SKM-1 (cell line): ENCODE measurements around the gene MRPS26.
"Not testable (repeated sequence)": the region's sequence is repeated elsewhere in the genome, so short reads cannot be mapped to it uniquely, and the experiment has no call there.

ENCODE experiments used
- DNase-seq: peaks from one replicate; lab custom pipeline; 2025; ENCODE audit not compliant: unreplicated experiment; lab: John Stamatoyannopoulos, UW

Gene MRPS26

DNA sequence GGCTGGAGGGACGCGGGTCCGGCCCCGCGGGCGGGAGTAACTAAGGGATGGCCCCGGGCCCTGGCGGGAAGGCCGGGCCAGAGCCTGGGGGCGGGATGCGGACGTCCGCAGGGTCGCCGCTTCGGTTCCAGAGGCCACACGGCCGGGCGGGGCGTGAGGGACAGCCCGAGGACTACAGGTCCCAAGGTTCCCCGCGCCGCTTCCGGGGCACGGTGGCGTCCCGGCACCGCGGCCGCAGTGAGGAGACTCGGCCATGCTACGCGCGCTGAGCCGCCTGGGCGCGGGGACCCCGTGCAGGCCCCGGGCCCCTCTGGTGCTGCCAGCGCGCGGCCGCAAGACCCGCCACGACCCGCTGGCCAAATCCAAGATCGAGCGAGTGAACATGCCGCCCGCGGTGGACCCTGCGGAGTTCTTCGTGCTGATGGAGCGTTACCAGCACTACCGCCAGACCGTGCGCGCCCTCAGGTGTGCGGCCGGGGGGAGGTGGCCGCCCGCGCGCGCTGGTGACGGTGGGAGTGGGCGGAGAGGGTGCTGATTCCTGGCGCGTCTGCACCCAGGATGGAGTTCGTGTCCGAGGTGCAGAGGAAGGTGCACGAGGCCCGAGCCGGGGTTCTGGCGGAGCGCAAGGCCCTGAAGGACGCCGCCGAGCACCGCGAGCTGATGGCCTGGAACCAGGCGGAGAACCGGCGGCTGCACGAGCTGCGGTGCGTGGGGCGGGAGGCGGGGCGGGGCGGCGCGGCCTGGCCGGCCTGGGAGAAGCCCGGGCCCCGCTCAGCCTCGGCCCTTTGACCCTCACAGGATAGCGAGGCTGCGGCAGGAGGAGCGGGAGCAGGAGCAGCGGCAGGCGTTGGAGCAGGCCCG, at the start of gene MRPS26:
Gene MRPS26, plus strand, starts transcription at position 237 of the 861 bp plus-strand sequence. Its CDS starts 17 bp downstream, at position 254.
- peak; percentile 29 for DNase-seq

DNA sequence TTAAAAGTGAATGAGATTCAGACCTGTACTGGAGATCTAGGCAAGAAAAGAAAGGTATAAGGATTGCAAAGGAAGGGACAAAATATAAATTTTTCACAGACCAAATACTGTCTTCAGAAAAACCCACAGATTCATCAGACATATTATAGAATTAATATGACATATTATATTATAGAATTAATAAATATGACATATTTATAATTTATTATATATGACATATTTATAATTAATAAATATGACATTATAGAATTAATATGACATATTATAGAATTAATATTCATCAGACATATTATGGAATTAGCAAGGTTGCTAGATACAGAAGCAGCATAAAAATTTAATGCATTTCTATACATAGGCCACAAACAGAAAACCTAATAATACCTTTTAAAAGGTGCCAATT, 47.1 kb upstream of the MRPS26 start:
- no peak for DNase-seq

GRCh38 chr20:3000852-3001523, 44.9 kb upstream of the MRPS26 start:
- DNase-seq = peak; percentile 10

- no peak for DNase-seq
Measured at GRCh38 chr20:3003416-3003815, 42.4 kb upstream of the MRPS26 start.

GRCh38 chr20:3010985-3011723, 34.7 kb upstream of the MRPS26 start:
- DNase-seq = no peak

DNA sequence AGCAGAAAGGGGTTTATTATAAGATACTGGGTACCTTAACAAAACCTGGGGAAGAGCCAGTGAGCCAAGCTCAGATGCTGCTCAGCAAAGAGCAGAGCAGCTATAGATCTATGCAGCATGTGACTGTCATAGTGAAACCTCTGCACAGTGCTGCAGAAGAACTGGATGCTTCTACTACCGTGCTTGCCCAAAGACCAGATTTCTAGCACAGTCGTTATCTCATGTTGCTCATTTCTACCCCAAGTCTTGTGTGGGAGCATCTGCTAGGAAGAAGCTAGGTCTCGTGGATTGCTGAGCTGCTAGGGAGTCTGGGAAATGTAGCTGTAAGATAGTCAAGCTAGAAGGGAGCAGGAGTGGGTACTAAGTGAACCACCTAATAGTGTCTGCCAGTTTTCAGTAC, 34.1 kb upstream of the MRPS26 start:
- DNase-seq = no peak

GRCh38 chr20:3013771-3014170, 32.1 kb upstream of the MRPS26 start:
- DNase-seq = no peak

GRCh38 chr20:3014179-3014578, 31.7 kb upstream of the MRPS26 start:
- no peak for DNase-seq

GRCh38 chr20:3014662-3015061, 31.2 kb upstream of the MRPS26 start:
- DNase-seq = no peak

- DNase-seq = not testable (repeated sequence)
Measured at GRCh38 chr20:3015302-3015701, 30.6 kb upstream of the MRPS26 start.

GRCh38 chr20:3021327-3021726, 24.5 kb upstream of the MRPS26 start:
- no peak for DNase-seq

- DNase-seq = no peak
Measured at GRCh38 chr20:3021777-3022176, 24.1 kb upstream of the MRPS26 start.

DNA sequence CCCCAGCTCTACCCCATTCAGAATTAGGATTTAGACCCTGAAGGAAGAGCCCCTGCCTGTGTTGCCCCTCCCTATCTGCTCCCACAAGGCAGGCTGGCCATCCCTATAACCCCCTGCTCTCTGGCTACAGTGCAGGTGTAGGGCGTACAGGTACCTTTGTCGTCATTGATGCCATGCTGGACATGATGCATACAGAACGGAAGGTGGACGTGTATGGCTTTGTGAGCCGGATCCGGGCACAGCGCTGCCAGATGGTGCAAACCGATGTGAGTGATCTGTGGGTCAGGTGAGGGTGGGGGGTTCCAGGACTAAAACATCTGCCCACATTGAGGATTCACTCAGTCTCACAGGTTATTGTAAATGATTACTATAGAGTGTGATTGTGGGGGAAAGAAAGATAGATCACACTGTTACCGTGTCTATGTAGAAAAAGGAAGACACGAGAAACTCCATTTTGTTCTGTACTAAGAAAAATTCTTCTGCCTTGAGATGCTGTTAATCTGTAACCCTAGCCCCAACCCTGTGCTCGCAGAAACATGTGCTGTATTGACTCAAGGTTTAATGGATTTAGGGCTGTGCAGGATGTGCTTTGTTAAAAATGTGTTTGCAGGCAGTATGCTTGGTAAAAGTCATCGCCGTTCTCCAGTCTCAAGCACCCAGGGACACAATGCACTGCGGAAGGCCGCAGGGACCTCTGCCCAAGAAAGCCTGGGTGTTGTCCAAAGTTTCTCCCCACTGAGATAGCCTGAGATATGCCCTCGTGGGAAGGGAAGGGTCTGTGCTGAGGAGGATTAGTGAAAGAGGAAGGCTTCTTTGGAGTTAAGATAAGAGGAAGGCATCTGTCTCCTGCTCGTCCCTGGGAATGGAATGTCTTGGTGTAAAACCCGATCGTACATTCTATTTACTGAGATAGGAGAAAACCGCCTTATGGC, 23.0 kb upstream of the MRPS26 start:
- DNase-seq = not testable (repeated sequence)

DNA sequence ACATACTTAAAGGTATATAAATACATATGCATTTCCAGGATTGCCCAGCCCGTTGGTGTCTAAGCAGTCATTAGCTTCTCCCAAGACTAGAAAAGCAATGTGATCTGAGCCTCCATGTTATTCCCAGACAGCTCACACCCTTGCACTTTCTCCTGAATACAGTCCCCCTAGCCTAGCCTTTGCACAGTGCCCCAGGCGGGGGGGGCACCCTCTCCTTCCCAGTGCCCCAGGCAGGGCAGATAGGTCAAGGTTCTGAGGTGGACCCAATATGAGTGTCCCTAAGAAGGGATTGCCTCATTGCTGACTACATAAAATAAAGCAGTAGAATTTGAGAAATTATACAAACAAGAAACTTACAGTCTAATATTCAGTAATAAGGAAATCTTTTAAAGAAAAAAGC, 17.9 kb upstream of the MRPS26 start:
- DNase-seq = no peak

DNA sequence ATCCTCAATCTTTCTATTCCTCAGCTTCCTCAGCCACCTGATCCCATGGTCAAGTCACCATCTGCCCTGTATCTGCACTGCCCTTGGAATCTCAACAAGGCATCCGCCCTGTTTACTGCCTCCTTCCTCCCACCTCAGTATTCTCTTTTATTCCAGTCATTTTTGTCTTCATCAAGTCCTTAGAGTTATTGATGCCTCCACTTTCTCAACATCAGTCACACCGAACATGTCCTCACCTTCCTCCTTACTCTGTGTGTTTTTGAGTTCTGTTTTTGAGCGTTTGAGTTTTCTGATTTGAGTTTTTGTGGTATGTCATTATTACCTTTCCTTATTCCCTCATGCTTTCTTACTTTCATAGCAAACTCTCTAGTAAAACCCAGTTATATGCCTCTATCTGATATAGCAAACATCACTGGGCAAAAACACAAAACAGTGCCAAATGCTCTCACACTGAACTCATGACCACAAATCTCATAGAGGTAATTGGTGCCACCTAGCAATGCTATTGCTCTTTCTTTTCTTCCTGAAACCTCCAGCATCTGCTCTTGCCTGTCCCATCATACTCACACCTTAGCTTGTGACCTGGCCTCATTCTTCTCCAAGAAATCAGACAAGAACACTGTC, 14.2 kb upstream of the MRPS26 start:
- no peak for DNase-seq

GRCh38 chr20:3032624-3033023, 13.2 kb upstream of the MRPS26 start:
- no peak for DNase-seq

DNA sequence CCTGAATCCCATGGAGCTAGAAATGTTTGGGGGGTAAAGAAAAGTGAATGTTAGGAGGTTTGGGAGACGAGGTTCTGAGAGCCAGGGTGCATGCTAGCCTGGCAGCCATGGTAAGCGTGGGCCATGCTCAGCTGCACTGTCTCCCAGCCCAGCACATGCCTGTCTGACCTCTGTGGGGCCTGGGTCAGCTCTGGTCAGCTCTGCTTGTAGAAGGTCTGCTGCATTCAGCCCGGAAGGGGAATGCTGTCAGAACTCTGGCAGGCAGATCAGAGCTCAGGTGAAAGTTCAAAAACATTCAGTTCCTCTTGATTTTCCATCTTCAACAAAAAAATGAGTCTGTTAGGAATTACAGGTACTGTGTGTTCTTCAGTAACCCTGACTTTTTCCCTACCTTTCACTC, 8.2 kb upstream of the MRPS26 start:
- no peak for DNase-seq

DNA sequence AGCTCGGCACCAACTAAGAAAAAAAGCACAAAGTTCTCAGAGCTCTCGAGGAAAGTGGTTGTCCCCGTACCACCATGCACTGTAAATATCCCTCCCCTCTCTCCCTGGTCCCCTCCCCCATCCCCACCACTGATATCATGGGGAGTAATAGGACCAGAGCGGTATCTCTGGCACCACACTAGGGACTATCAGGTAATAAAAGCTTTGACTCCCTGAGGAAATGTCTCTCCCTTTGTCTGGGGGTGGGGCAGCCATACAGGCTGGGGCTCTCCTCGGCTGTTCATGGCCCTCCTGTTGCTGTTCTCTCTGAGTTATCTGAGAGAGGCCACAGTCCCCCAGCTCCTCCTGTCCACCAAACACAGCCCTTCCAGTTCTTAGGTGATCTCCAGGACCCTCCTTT, 7.4 kb upstream of the MRPS26 start:
- DNase-seq = no peak

DNA sequence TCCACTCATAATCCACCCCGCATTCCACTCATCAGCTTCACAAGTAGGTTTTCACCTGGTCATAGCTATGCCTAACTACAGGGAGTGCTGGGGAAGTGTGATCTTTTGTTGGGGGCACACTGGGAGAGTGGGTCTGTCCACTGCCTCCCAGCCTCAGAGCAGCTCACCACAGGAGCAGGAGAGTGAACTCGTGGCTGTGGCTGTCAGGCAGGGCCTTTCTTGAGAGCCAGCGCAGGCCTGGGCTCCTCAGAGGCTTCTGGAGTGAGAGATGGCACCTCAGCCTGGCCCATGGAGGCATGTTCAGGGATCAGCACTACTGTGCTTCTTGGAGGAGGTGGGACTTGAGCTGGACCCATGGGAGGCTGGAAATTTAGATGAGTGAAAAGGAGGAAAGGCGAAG, 6.4 kb upstream of the MRPS26 start:
- no peak for DNase-seq

DNA sequence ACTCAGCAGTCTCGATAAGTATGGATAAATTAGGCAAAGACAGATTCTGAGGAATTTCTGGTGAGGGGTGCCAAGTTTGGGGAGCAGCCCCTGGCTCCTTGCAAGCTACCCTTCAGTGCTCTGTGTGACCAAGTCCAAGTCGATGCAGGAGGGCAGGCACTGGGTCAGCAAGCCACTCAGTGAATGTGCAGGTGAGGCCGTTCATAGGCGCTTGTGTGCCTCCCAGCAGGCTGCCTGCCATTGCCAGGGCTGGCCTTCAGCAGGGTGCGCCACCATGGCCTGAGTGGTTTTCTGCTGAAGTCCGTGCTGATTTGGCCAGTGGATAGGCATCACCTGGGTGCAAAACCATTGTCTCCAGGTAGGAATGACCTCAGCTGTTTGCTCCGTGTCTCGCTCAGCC, 5.8 kb upstream of the MRPS26 start:
- DNase-seq = no peak
